Muscle of leg (tissue), 11 donors: ENCODE measurements around the gene TMEM259. TPM values are rescaled to one million over a fixed set of nuclear protein-coding genes. Genes with fewer than 3 reads are reported as not detected.

Experiments used
- DNase-seq: peaks from one replicate; pipeline ENCODE4 v3.0.0; 2013
- H3K27ac ChIP-seq: one replicate; pipeline ENCODE4 v1.5.1; 2013; ENCODE audit warnings: mild to moderate bottlenecking, low read length, control low read depth
- H3K27me3 ChIP-seq: one replicate; pipeline ENCODE4 v1.6.1; 2013; ENCODE audit warnings: low read length; ENCODE audit not compliant: control insufficient read depth, insufficient read depth
- H3K36me3 ChIP-seq: one replicate; pipeline ENCODE4 v1.6.1; 2013; ENCODE audit warnings: low read length; ENCODE audit not compliant: control insufficient read depth, insufficient read depth
- H3K4me1 ChIP-seq: one replicate; pipeline ENCODE4 v1.6.1; 2013; ENCODE audit warnings: low read length; ENCODE audit not compliant: control insufficient read depth, insufficient read depth
- H3K4me3 ChIP-seq: one replicate; pipeline ENCODE4 v1.5.1; 2013; ENCODE audit warnings: low read length, control low read depth
- H3K9me3 ChIP-seq: replicated peaks from 2 replicates; pipeline ENCODE4 v1.6.1; 2013; ENCODE audit warnings: low read depth, low read length; ENCODE audit not compliant: control insufficient read depth
- WGBS: methylation state at CpG from one replicate; pipeline ENCODE4 v1.1.5; 2013; ENCODE audit warnings: missing lambda C conversion rate; ENCODE audit not compliant: insufficient coverage; 5-methylcytosine and 5-hydroxymethylcytosine counted together
- polyA plus RNA-seq, 8 donors: library from polyadenylated mRNA; unstranded; fragments of 120-200 nt; gene quantifications; one replicate each; pipeline versions ENCODE4 v1.2.1 to v1.2.3, GENCODE V29; 2013; ENCODE audit warnings: inconsistent platforms in 1 of 8, low replicate concordance in 1 of 8; ENCODE audit not compliant: insufficient read length in 8 of 8, insufficient read depth in 1 of 8
- total RNA-seq: library from RNA; stranded (reverse); fragments of 120-200 nt; gene quantifications from one replicate; pipeline ENCODE4 v1.2.4, GENCODE V29; 2013

TMEM259 gene
- total and polyA plus RNA-seq, 9 donors: 60.5 to 115 (median 83.1) TPM

DNA sequence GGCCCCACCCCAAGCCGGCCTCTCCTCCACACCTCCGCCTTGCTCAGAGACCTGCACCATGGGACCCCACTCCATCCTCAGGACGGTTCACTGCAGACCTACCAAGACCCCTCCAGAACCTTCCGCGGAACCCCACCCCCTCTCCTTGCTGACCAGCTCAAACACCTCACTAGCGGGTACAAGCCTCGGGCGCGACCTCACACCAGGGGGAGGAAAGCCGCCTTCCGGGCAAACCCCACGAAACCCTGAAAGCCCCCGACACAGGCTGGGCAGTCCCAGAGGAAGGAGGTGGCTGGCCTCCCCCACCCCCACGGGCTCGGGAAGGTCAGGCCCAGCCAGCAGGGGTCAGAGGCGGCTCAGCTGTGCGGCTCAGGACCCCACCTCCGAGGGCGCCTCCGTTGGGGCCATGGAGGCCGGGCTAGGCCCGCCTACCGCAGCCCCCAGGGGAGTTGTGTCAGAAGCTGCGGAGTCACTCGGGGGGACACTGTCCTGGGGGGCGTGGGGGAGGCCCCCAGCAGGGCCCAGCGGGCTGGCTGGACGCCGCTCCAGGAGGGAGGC, 10.9 kb downstream of the TMEM259 start:
- WGBS: 66% methylated on average over 19 of the region's 29 CpGs

GRCh38 chr19:1009041-1009980, 11.6 kb downstream of the TMEM259 start:
- H3K9me3 ChIP-seq: no peaks in the 10 kb centered on the region
- H3K4me3 ChIP-seq: no peak overlapping the region
- peak overlapping the region; percentile 42 for H3K27ac ChIP-seq
- no peaks in the 10 kb centered on the region for H3K27me3 ChIP-seq
- H3K36me3 ChIP-seq: peaks cover 44% of the 10 kb centered on the region
- peaks cover 11% of the 10 kb centered on the region for H3K4me1 ChIP-seq
- WGBS: 70% methylated on average over 89 of the region's 92 CpGs
- no peak for DNase-seq

More for the DNA sequence above, 10.9 kb downstream of the TMEM259 start:
- H3K27me3 ChIP-seq: no peaks in the 10 kb centered on the region
- peak overlapping the region; percentile 42 for H3K27ac ChIP-seq
- H3K9me3 ChIP-seq: no peaks in the 10 kb centered on the region
- peaks cover 17% of the 10 kb centered on the region for H3K4me1 ChIP-seq
- peaks cover 46% of the 10 kb centered on the region for H3K36me3 ChIP-seq
- no peak overlapping the region for H3K4me3 ChIP-seq
- no peak for DNase-seq

- no peak overlapping the region for H3K27ac ChIP-seq
- H3K4me3 ChIP-seq: no peak overlapping the region
- DNase-seq: no peak
- H3K9me3 ChIP-seq: no peaks in the 10 kb centered on the region
- 92% methylated on average over 19 of the region's 45 CpGs for WGBS
- no peaks in the 10 kb centered on the region for H3K27me3 ChIP-seq
- peaks cover 36% of the 10 kb centered on the region for H3K36me3 ChIP-seq
- H3K4me1 ChIP-seq: peaks cover 11% of the 10 kb centered on the region
Measured at GRCh38 chr19:1008268-1009040, 12.5 kb downstream of the TMEM259 start.

GRCh38 chr19:1007399-1008251, 13.3 kb downstream of the TMEM259 start:
- H3K27me3 ChIP-seq: peaks cover 4% of the 10 kb centered on the region
- H3K4me1 ChIP-seq: peaks cover 11% of the 10 kb centered on the region
- H3K36me3 ChIP-seq: peaks cover 28% of the 10 kb centered on the region
- no peak for DNase-seq
- no peaks in the 10 kb centered on the region for H3K9me3 ChIP-seq
- WGBS: 91% methylated on average over 70 of the region's 73 CpGs
- H3K27ac ChIP-seq: no peak overlapping the region
- no peak overlapping the region for H3K4me3 ChIP-seq

- H3K36me3 ChIP-seq: peaks cover 21% of the 10 kb centered on the region
- 79% methylated on average over 20 of the region's 27 CpGs for WGBS
- peaks cover 12% of the 10 kb centered on the region for H3K27me3 ChIP-seq
- no peak for DNase-seq
- peaks cover 11% of the 10 kb centered on the region for H3K4me1 ChIP-seq
- no peak overlapping the region for H3K27ac ChIP-seq
- H3K4me3 ChIP-seq: no peak overlapping the region
- H3K9me3 ChIP-seq: no peaks in the 10 kb centered on the region
Measured at GRCh38 chr19:1006711-1007398, 14.1 kb downstream of the TMEM259 start.

- Histone ChIP-seq H3K9me3 (no peaks in the 10 kb centered on the region), H3K27me3 (peaks cover 25% of the 10 kb centered on the region), H3K4me3 (no peak overlapping the region), H3K27ac (no peak overlapping the region), H3K4me1 (peaks cover 16% of the 10 kb centered on the region), H3K36me3 (peaks cover 7% of the 10 kb centered on the region)
- DNase-seq: no peak
- whole genome bisulfite sequencing: 91% methylated on average over 64 of the region's 70 CpGs
Measured at GRCh38 chr19:1004803-1005664, 15.9 kb downstream of the TMEM259 start.

- Histone ChIP-seq H3K9me3 (no peaks in the 10 kb centered on the region), H3K4me1 (peaks cover 9% of the 10 kb centered on the region), H3K27ac (no peak overlapping the region), H3K36me3 (no peaks in the 10 kb centered on the region), H3K27me3 (peaks cover 32% of the 10 kb centered on the region), H3K4me3 (no peak overlapping the region)
- 69% methylated on average over 31 of the region's 32 CpGs for WGBS
- DNase-seq: no peak
Measured at GRCh38 chr19:1004204-1004802, 16.6 kb downstream of the TMEM259 start.

- no peaks in the 10 kb centered on the region for H3K9me3 ChIP-seq
- no peaks in the 10 kb centered on the region for H3K36me3 ChIP-seq
- 91% methylated on average over 37 of the region's 37 CpGs for WGBS
- peaks cover 9% of the 10 kb centered on the region for H3K4me1 ChIP-seq
- no peak for DNase-seq
- H3K27ac ChIP-seq: no peak overlapping the region
- H3K27me3 ChIP-seq: peaks cover 43% of the 10 kb centered on the region
- no peak overlapping the region for H3K4me3 ChIP-seq
Measured at GRCh38 chr19:1003283-1003682, 17.6 kb downstream of the TMEM259 start.
